HUES48 (cell line): ENCODE data around the gene ABHD10.

Experiments used
- H3K27ac ChIP-seq: one replicate; pipeline ENCODE4 v1.7.0; 2013; ENCODE audit warnings: low read depth, low read length, inconsistent platforms
- H3K27me3 ChIP-seq: 2 replicates; pipeline ENCODE4 v1.6.1; 2013; ENCODE audit warnings: mild to moderate bottlenecking, low read length; ENCODE audit not compliant: control insufficient read depth, insufficient read depth
- H3K36me3 ChIP-seq: 2 replicates; pipeline ENCODE4 v1.6.1; 2013; ENCODE audit warnings: low read length; ENCODE audit not compliant: control insufficient read depth, insufficient read depth
- H3K4me1 ChIP-seq: 2 replicates; pipeline ENCODE4 v1.6.1; 2013; ENCODE audit warnings: mild to moderate bottlenecking, low read length; ENCODE audit not compliant: control insufficient read depth, insufficient read depth
- H3K4me3 ChIP-seq: 2 replicates; pipeline ENCODE4 v1.5.1; 2013; ENCODE audit warnings: mild to moderate bottlenecking, low read depth, low read length
- H3K9ac ChIP-seq: 2 replicates; pipeline ENCODE4 v1.6.1; 2013; ENCODE audit warnings: mild to moderate bottlenecking, low read depth, low read length, moderate library complexity
- H3K9me3 ChIP-seq: 2 replicates; pipeline ENCODE4 v1.6.1; 2013; ENCODE audit warnings: low read length; ENCODE audit not compliant: control insufficient read depth, insufficient read depth

Gene ABHD10

GRCh38 chr3:111949712-111950111, 29.1 kb upstream of the ABHD10 start:
- H3K27me3 ChIP-seq: no peaks in the 10 kb centered on the region
- H3K9me3 ChIP-seq: no peaks in the 10 kb centered on the region
- H3K9ac ChIP-seq: no peak overlapping the region
- no peaks in the 10 kb centered on the region for H3K36me3 ChIP-seq
- no peak overlapping the region for H3K27ac ChIP-seq
- H3K4me1 ChIP-seq: peaks cover 14% of the 10 kb centered on the region
- H3K4me3 ChIP-seq: no peak overlapping the region

DNA sequence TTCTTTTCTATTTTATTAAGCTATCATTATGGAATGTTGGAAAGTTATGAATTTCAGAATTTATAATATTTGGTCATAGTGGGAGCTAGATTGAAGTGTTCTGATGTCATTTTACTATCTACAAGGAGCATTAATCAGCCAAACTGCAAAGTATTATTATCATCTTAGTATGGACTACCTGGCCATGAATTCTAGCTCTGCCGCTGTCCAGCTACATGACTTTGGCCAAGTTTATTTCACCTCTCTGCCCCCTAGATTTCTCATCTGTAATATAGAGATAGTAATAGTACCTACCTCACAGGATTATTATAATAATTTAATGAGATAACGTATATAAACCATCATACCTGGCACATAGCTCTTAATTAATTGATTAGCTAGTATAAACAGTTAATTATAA, 27.8 kb upstream of the ABHD10 start:
- no peak overlapping the region for H3K4me3 ChIP-seq
- H3K36me3 ChIP-seq: no peaks in the 10 kb centered on the region
- H3K27ac ChIP-seq: no peak overlapping the region
- no peak overlapping the region for H3K9ac ChIP-seq
- H3K9me3 ChIP-seq: no peaks in the 10 kb centered on the region
- peaks cover 15% of the 10 kb centered on the region for H3K4me1 ChIP-seq
- 0 out of 2 replicates have a peak, but pooled peaks cover under 1% of the 10 kb centered on the region for H3K27me3 ChIP-seq

DNA sequence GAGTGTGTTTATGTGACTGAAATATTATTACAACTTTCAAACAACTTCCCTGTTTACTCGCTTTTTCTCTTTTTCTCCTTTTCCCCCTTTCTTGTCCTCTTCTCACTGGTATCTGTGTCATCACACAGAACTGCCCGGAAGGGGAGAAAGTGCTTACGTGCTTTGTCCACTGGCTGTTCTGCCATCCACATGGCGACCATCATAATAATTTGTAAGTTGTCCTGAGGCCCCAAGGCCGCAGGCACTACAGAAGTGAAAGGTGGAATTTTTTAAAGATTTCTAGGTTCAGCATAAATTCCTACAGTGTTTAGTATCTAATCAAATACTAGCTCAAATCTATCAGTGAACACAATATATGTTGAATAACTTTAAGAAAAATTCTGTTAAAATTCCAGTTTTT, 26.7 kb upstream of the ABHD10 start:
- Histone ChIP-seq H3K4me3 (no peak overlapping the region), H3K9ac (no peak overlapping the region), H3K36me3 (no peaks in the 10 kb centered on the region), H3K27me3 (peaks cover 9% of the 10 kb centered on the region; the same call in 1 of the 2 replicates), H3K4me1 (peaks cover 25% of the 10 kb centered on the region), H3K9me3 (no peaks in the 10 kb centered on the region), H3K27ac (no peak overlapping the region)

DNA sequence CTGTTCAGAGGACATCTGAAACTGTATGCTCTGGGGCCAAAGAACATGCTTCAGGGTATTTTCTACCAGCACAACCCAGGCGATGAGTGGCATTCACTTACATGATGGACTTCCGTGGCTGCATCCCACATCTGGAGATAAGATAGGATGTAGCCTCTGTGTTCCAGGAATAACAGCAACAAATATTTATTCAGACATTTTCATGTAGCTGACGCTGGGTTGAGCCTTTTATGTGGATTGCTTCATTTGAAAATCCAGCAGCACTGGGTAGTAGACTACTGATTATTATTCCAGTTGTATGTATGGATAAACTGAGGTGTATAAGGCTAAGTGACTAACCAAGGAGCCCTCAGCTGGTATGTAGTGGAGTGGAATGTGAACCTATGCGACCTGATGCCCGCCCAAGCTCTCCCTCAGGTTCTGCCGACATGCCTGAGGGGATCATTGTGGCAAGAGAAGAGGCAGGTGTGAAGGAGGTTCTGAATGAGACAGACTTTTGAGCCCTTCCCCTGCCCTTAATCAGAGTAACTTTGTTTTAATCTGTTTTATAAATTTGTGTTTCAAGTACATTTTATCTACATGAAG, 25.9 kb upstream of the ABHD10 start:
- Histone ChIP-seq H3K4me1 (peaks cover 33% of the 10 kb centered on the region), H3K4me3 (no peak overlapping the region), H3K36me3 (no peaks in the 10 kb centered on the region), H3K27ac (no peak overlapping the region), H3K9ac (no peak overlapping the region), H3K9me3 (no peaks in the 10 kb centered on the region), H3K27me3 (peaks cover 9% of the 10 kb centered on the region; the same call in 1 of the 2 replicates)

GRCh38 chr3:111954228-111954990, 24.4 kb upstream of the ABHD10 start:
- Histone ChIP-seq H3K4me1 (peaks cover 43% of the 10 kb centered on the region), H3K9me3 (no peaks in the 10 kb centered on the region), H3K27ac (peak overlapping the region; percentile 14), H3K9ac (no peak overlapping the region), H3K36me3 (no peaks in the 10 kb centered on the region), H3K27me3 (peaks cover 21% of the 10 kb centered on the region), H3K4me3 (no peak overlapping the region)

DNA sequence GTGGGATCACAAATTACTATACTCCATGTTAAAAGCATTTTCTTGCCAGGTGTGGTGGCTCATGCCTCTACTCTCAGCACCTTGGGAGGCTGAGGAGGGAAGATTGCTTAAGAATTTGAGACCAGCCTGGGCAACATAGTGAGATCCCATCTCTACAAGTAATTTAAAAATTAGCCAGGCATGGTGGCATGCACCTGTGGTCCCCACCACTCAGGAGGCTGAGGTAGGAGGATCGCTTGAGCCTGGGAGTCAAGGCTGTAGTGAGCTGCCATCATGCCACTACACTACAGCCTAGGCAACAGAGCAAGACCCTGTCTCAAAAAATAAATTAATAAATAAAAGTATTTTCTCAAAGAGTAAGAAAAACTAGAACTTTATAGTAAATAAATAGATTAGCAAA, 22.9 kb upstream of the ABHD10 start:
- Histone ChIP-seq H3K36me3 (no peaks in the 10 kb centered on the region), H3K27ac (no peak overlapping the region), H3K4me1 (peaks cover 43% of the 10 kb centered on the region), H3K9me3 (no peaks in the 10 kb centered on the region), H3K9ac (no peak overlapping the region), H3K27me3 (peaks cover 24% of the 10 kb centered on the region), H3K4me3 (no peak overlapping the region)

- peaks cover 24% of the 10 kb centered on the region for H3K27me3 ChIP-seq
- peak overlapping the region; percentile 59 for H3K27ac ChIP-seq
- H3K9me3 ChIP-seq: no peaks in the 10 kb centered on the region
- H3K4me1 ChIP-seq: peaks cover 43% of the 10 kb centered on the region
- H3K4me3 ChIP-seq: no peak overlapping the region
- H3K9ac ChIP-seq: no peak overlapping the region
- H3K36me3 ChIP-seq: no peaks in the 10 kb centered on the region
Measured at GRCh38 chr3:111956449-111956848, 22.4 kb upstream of the ABHD10 start.

DNA sequence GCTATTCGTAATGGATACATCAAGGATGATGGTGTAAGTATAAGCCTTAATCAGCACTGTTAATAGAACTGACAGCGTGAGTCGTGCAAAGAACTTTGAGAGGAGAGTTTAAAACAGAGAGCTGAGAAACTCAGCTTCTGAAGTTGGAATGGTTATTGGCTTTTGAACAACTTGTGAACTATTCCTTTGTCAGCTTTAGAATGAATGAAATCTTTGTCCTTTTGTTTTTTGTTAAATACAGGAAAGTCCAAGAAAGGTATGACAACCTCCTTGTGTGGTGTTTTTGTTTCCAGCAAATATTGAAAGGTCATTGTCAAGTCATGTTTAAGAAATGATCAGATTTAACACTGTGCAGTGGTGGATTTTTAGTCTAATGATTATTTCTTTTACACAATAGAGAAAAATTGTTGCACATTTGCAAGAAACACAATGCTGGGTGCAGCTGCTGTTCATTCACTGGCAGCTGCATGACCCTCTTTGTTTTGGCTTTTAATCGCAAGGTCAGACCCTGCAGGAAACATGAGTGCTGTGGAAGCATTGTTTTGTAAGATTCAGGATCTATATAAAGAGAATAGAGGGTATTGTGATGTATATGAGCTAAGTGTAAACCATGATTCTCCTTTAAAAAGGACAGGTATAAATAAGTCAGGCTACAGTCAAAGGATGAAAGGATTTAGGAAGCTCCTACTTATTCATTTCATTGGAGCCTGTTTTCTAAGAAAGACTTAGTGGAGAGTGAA, 21.7 kb upstream of the ABHD10 start:
- H3K27ac ChIP-seq: peak overlapping the region; percentile 85
- no peaks in the 10 kb centered on the region for H3K9me3 ChIP-seq
- H3K27me3 ChIP-seq: peaks cover 24% of the 10 kb centered on the region
- H3K9ac ChIP-seq: no peak overlapping the region; the same call in 1 of the 2 replicates
- peak overlapping the region; percentile 5 for H3K4me3 ChIP-seq
- no peaks in the 10 kb centered on the region for H3K36me3 ChIP-seq
- peaks cover 43% of the 10 kb centered on the region for H3K4me1 ChIP-seq

DNA sequence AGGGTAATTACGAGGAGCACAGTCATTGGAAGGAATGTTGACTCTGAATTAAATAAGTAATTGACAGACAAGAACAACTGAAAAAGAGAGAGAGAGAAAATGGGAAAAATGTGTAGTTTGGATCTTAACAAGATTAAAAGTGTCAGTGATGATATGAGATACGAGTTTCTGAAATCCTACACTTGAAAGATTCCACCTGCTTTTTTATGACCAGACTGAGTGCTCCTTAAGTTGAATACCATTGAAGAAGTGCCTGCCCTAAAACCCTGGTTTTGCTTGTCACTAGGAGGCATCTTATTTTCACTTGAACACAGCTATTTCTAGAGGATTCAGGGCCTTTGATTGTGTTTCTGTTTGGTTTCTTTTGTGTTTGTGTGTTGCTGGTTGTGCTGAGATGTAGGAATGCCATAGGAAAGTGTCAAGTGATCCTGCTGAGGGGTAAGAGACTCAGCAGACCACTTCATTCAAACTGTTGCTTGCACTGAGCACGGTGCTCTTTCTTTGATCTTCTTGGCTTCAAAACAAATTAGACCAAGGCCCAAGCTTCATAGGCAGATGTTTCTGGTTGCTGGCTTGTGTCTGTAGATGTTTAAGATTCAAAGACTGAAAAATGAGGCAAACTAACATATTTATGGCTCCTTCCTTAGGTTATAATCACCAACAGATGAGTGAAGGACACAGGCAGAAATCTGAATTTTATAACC, 17.2 kb upstream of the ABHD10 start:
- no peak overlapping the region for H3K4me3 ChIP-seq
- no peak overlapping the region for H3K9ac ChIP-seq
- no peaks in the 10 kb centered on the region for H3K9me3 ChIP-seq
- H3K27me3 ChIP-seq: peaks cover 18% of the 10 kb centered on the region
- H3K4me1 ChIP-seq: peaks cover 23% of the 10 kb centered on the region
- H3K27ac ChIP-seq: no peak overlapping the region
- H3K36me3 ChIP-seq: no peaks in the 10 kb centered on the region

DNA sequence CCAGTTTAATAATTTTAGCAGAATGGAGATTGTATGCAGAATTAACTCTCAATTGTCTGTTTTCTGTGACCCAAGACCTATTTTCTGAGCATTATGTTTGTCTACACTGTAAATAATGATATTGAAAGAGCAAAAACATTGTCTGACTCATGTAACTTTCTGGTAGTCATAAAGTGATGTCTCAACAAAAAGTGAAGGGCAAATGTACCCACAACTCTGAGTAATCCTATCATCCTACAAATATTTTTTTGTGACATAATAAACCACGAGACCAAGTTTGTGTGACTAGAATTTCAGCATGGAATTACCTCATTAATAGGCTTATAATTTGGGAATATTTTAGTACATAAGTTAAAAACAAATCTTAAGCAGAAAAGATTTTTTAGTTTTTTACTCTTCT, 15.4 kb upstream of the ABHD10 start:
- Histone ChIP-seq H3K4me1 (peaks cover 12% of the 10 kb centered on the region), H3K4me3 (no peak overlapping the region), H3K9me3 (no peaks in the 10 kb centered on the region), H3K9ac (no peak overlapping the region), H3K36me3 (no peaks in the 10 kb centered on the region; the same call in 1 of the 2 replicates), H3K27me3 (peaks cover 12% of the 10 kb centered on the region), H3K27ac (no peak overlapping the region)
